Right renal cortex interstitium (tissue), 3 donors: ENCODE data around the gene LRRC74A. TPM values are rescaled to one million over a fixed set of nuclear protein-coding genes. Genes with fewer than 3 reads are reported as not detected.

ENCODE experiments used
- DNase-seq, 3 donors: peaks; one replicate each; pipeline ENCODE4 v3.0.0-alpha.2; 2013; ENCODE audit warnings: low read depth in 3 of 3, low spot score in 2 of 3
- polyA plus RNA-seq, 3 donors: library from polyadenylated mRNA; unstranded; fragments of 120-200 nt; gene quantifications; one replicate each; pipeline ENCODE4 v1.2.1, GENCODE V29; 2013; ENCODE audit not compliant: insufficient read length in 3 of 3

The LRRC74A gene
- polyA plus RNA-seq, 3 donors = not detected

GRCh38 chr14:76918256-76918781 is 92.1 kb downstream of the LRRC74A start:
- DNase-seq = no peak

- no peak for DNase-seq
Observed at GRCh38 chr14:76918782-76919394, 92.7 kb downstream of the LRRC74A start.

Other genes starting within 250 kb of the LRRC74A start
- 10 to 100 TPM; 29.6 to 32.3 (median 30.1) TPM for gene VASH1, start 64.9 kb upstream of the LRRC74A start, polyA plus RNA-seq
- gene ANGEL1, start 13.5 kb upstream of the LRRC74A start, polyA plus RNA-seq = 10 to 100 TPM; 22.2 to 24.8 (median 23.3) TPM
- gene IRF2BPL, start 202.3 kb downstream of the LRRC74A start, polyA plus RNA-seq = 10 to 100 TPM; 42.5 to 48.1 (median 45.5) TPM